Prostate gland (tissue), 2 donors: ENCODE results near the gene OGA. TPM values are rescaled to one million over a fixed set of nuclear protein-coding genes. Genes with fewer than 3 reads are reported as not detected.

Experiments
- DNase-seq: peaks from one replicate; pipeline ENCODE4 v3.0.0-alpha.2; 2019; ENCODE audit warnings: low spot score
- H3K27ac ChIP-seq, 2 donors: fragments of 200-600 bp; sonication (generic); 2 replicates each; pipeline ENCODE4 v1.5.1; 2017 to 2019
- H3K27me3 ChIP-seq: fragments of 200-600 bp; sonication (generic); replicated peaks from 2 replicates; pipeline ENCODE4 v1.5.1; 2019; ENCODE audit not compliant: insufficient read depth
- H3K36me3 ChIP-seq, 2 donors: fragments of 200-600 bp; sonication (generic); 1 replicate in 1 of 2; 2 replicates in 1 of 2; pipeline versions ENCODE4 v1.5.1 to v1.8.1; 2017 to 2019
- H3K4me1 ChIP-seq: fragments of 200-600 bp; sonication (generic); replicated peaks from 2 replicates; pipeline ENCODE4 v1.5.1; 2019
- H3K4me3 ChIP-seq, 2 donors: fragments of 200-600 bp; sonication (generic); 2 replicates each; pipeline ENCODE4 v1.5.1; 2017 to 2019
- H3K9me3 ChIP-seq: fragments of 200-600 bp; sonication (generic); 2 replicates; pipeline ENCODE4 v1.5.1; 2017
- CTCF ChIP-seq, 4 experiments: fragments of 200-600 bp in 2 of 4; fragments of 450-650 bp in 2 of 4; sonication (generic) in 2 of 4; IDR thresholded peaks; 1 replicate in 3 of 4; 2 replicates in 1 of 4; pipeline ENCODE4 v1.5.1; 2016 to 2019; ENCODE audit warnings: antibody characterized with exemption in 4 of 4, mild to moderate bottlenecking in 2 of 4, moderate library complexity in 2 of 4
- POLR2A ChIP-seq: fragments of 450-650 bp; IDR thresholded peaks from one replicate; pipeline ENCODE4 v1.6.1; 2016; ENCODE audit warnings: antibody characterized with exemption, mild to moderate bottlenecking
- POLR2AphosphoS5 ChIP-seq: sonication (generic); formaldehyde crosslinking; IDR thresholded peaks from one replicate; pipeline ENCODE4 v1.6.1; 2017; ENCODE audit warnings: antibody characterized with exemption
- WGBS: methylation state at CpG from one replicate; pipeline ENCODE4 v1.1.5; 2018; 5-methylcytosine and 5-hydroxymethylcytosine counted together
- intact Hi-C: fragments of 100-400 bp; cut with DNase I; formaldehyde crosslinking; loops from one replicate; pipeline ENCODE4 v1.14.2; 2022
- total RNA-seq, 2 donors: library from RNA; depleted of rRNA; stranded (reverse); fragments of >200 nt; gene quantifications; one replicate each; pipeline ENCODE4 v1.1.0, GENCODE V29; 2016

The OGA gene
- total RNA-seq, 2 donors from 2014 or later: 82.5 to 143 TPM

- Histone ChIP-seq H3K4me3 (no peak overlapping the region), H3K27ac (no peak overlapping the region), H3K9me3 (no peaks in the 10 kb centered on the region), H3K36me3 (no peaks in the 10 kb centered on the region), H3K27me3 (no peaks in the 10 kb centered on the region), H3K4me1 (no peaks in the 10 kb centered on the region)
- intact Hi-C loops: no loop called here
- TF ChIP-seq CTCF (IDR thresholded peaks at IDR 0.05) (no peak), POLR2AphosphoS5 (no peak), POLR2A (no peak)
- 71% methylated on average over 19 of the region's 19 CpGs for WGBS
- no peak for DNase-seq
Observed at GRCh38 chr10:101749047-101750016, 68.9 kb downstream of the OGA start.

- H3K27me3 ChIP-seq: no peaks in the 10 kb centered on the region
- no peak overlapping the region for H3K4me3 ChIP-seq
- DNase-seq: no peak
- H3K4me1 ChIP-seq: no peaks in the 10 kb centered on the region
- 72% methylated on average over 3 of the region's 3 CpGs for WGBS
- no peak overlapping the region for H3K27ac ChIP-seq
- H3K9me3 ChIP-seq: no peaks in the 10 kb centered on the region
- TF ChIP-seq POLR2A (no peak), CTCF (IDR thresholded peaks at IDR 0.05) (no peak), POLR2AphosphoS5 (no peak)
- no peaks in the 10 kb centered on the region for H3K36me3 ChIP-seq
- intact Hi-C loops: no loop called here
Observed at GRCh38 chr10:101748496-101748895, 69.7 kb downstream of the OGA start.

- Histone ChIP-seq H3K36me3 (no peaks in the 10 kb centered on the region), H3K4me3 (no peak overlapping the region), H3K4me1 (no peaks in the 10 kb centered on the region), H3K9me3 (no peaks in the 10 kb centered on the region), H3K27ac (no peak overlapping the region), H3K27me3 (no peaks in the 10 kb centered on the region)
- intact Hi-C loops: no loop called here
- no peak for DNase-seq
- WGBS: 65% methylated on average over 9 of the region's 9 CpGs
- TF ChIP-seq POLR2AphosphoS5 (no peak), CTCF (IDR thresholded peaks at IDR 0.05) (no peak)
Observed at GRCh38 chr10:101745074-101745696, 73.1 kb downstream of the OGA start.

- 82% methylated on average over 3 of the region's 3 CpGs for WGBS
- no peak for DNase-seq
- H3K27ac ChIP-seq: no peak overlapping the region
- no peaks in the 10 kb centered on the region for H3K36me3 ChIP-seq
- no peak overlapping the region for H3K4me3 ChIP-seq
- H3K27me3 ChIP-seq: no peaks in the 10 kb centered on the region
- no peaks in the 10 kb centered on the region for H3K9me3 ChIP-seq
- TF ChIP-seq POLR2AphosphoS5 (no peak), POLR2A (no peak), CTCF (IDR thresholded peaks at IDR 0.05) (no peak)
- no peaks in the 10 kb centered on the region for H3K4me1 ChIP-seq
- intact Hi-C loops: no loop called here
Observed at GRCh38 chr10:101744267-101744666, 74.0 kb downstream of the OGA start.
